Stomach (tissue), 9 donors: Measurements from ENCODE around the gene WASF1. TPM values are rescaled to one million over a fixed set of nuclear protein-coding genes. Genes with fewer than 3 reads are reported as not detected.

Source experiments
- DNase-seq, 2 donors: peaks; one replicate each; pipeline versions ENCODE4 v3.0.0 to v3.0.0-alpha.2; 2013 to 2019
- H3K27ac ChIP-seq, 5 donors: fragments of 200-600 bp in 4 of 5; sonication (generic) in 4 of 5; one replicate each; pipeline ENCODE4 v1.5.1; 2013 to 2019; ENCODE audit warnings: mild to moderate bottlenecking in 1 of 5, moderate library complexity in 1 of 5
- H3K27me3 ChIP-seq, 3 donors: fragments of 200-600 bp; sonication (generic); one replicate each; pipeline ENCODE4 v1.5.1; 2017 to 2019; ENCODE audit warnings: mixed run types in 1 of 3
- H3K36me3 ChIP-seq, 4 donors: fragments of 200-600 bp; sonication (generic); 1 replicate in 3 of 4; 2 replicates in 1 of 4; pipeline ENCODE4 v1.5.1; 2016 to 2019
- H3K4me1 ChIP-seq, 4 donors: fragments of 200-600 bp; sonication (generic); one replicate each; pipeline ENCODE4 v1.5.1; 2016 to 2019
- H3K4me3 ChIP-seq, 4 donors: fragments of 200-600 bp; sonication (generic) in 3 of 4; one replicate each; pipeline ENCODE4 v1.5.1; 2016 to 2019; ENCODE audit warnings: mild to moderate bottlenecking in 1 of 4
- H3K9me3 ChIP-seq, 4 donors: fragments of 200-600 bp; sonication (generic); one replicate each; pipeline ENCODE4 v1.5.1; 2016 to 2019
- CTCF ChIP-seq, 7 experiments: fragments of 450-650 bp in 4 of 7; fragments of 200-600 bp in 3 of 7; sonication (generic) in 3 of 7; IDR thresholded peaks; one replicate each; pipeline ENCODE4 v1.5.1; 2016 to 2019; ENCODE audit warnings: antibody characterized with exemption in 7 of 7, control low read depth in 2 of 7, mild to moderate bottlenecking in 1 of 7
- EP300 ChIP-seq: sonication (generic); formaldehyde crosslinking; IDR thresholded peaks from one replicate; pipeline ENCODE4 v1.6.1; 2017; ENCODE audit warnings: antibody characterized with exemption
- POLR2A ChIP-seq, 4 donors: fragments of 450-650 bp; IDR thresholded peaks; one replicate each; pipeline ENCODE4 v1.6.1; 2016; ENCODE audit warnings: antibody characterized with exemption in 4 of 4, control low read depth in 2 of 4, mild to moderate bottlenecking in 1 of 4, moderate library complexity in 1 of 4
- POLR2AphosphoS5 ChIP-seq, 3 donors: sonication (generic); formaldehyde crosslinking; IDR thresholded peaks; one replicate each; pipeline ENCODE4 v1.6.1; 2016; ENCODE audit warnings: antibody characterized with exemption in 3 of 3
- WGBS, 5 donors: extraction: QIAGEN DNeasy Blood & Tissue Kit in 3 of 5; methylation state at CpG; one replicate each; pipeline versions ENCODE4 v1.1.5 to v1.1.7; 2013 to 2018; 5-methylcytosine and 5-hydroxymethylcytosine counted together
- intact Hi-C: fragments of 100-400 bp; cut with DNase I; formaldehyde crosslinking; loops from one replicate; pipeline ENCODE4 v1.15.1; 2023; ENCODE audit warnings: low total_unique reads
- polyA plus RNA-seq, 3 donors: library from polyadenylated mRNA; stranded (reverse); fragments of 200-250 nt; gene quantifications; one replicate each; pipeline ENCODE4 v1.2.3, GENCODE V29; 2013
- total RNA-seq, 5 donors: library from RNA; depleted of rRNA; stranded (reverse); fragments of >200 nt; gene quantifications; one replicate each; pipeline versions ENCODE4 v1.1.0 to v1.2.3, GENCODE V29; 2014 to 2016
- donor health status: healthy with polysubstance abuse.
- donor health status: Bipolar disorder and iron deficiency.
- donor health status: healthy.

The WASF1 gene
- total and polyA plus RNA-seq, 8 donors = 0.58 to 17.0 (median 6.0) TPM

- no peak overlapping the region for H3K4me3 ChIP-seq
- TF ChIP-seq CTCF (IDR thresholded peaks at IDR 0.05) (no peak), EP300 (no peak)
- H3K27me3 ChIP-seq = no peaks in the 10 kb centered on the region
- 88 to 97% (median 93%) methylated on average over 4 of the region's 4 CpGs for WGBS, 5 donors
- H3K9me3 ChIP-seq = no peaks in the 10 kb centered on the region
- no peak overlapping the region for H3K27ac ChIP-seq
- intact Hi-C loops = no loop called here
- peaks cover 0 to 35% (median 9%) of the 10 kb centered on the region in 4 donors for H3K36me3 ChIP-seq
- no peaks in the 10 kb centered on the region for H3K4me1 ChIP-seq
- DNase-seq = no peak
Observed at GRCh38 chr6:110103260-110103659, 76.2 kb downstream of the WASF1 start.

- TF ChIP-seq CTCF (IDR thresholded peaks at IDR 0.05) (no peak), EP300 (no peak), POLR2A (IDR thresholded peaks at IDR 0.05) (no peak), POLR2AphosphoS5 (IDR thresholded peaks at IDR 0.05) (no peak)
- Histone ChIP-seq H3K4me1 (peaks cover 0 to 5% (median 2%) of the 10 kb centered on the region in 4 donors), H3K36me3 (peaks cover 0 to 30% (median 9%) of the 10 kb centered on the region in 4 donors), H3K9me3 (no peaks in the 10 kb centered on the region), H3K27me3 (no peaks in the 10 kb centered on the region), H3K27ac (no peak overlapping the region), H3K4me3 (no peak overlapping the region)
- DNase-seq = no peak
- intact Hi-C loops = no loop called here
Observed at GRCh38 chr6:110102411-110102810, 77.1 kb downstream of the WASF1 start.

GRCh38 chr6:110101885-110102284 lies 77.6 kb downstream of the WASF1 start:
- H3K27ac ChIP-seq = no peak overlapping the region
- intact Hi-C loops = no loop called here
- H3K36me3 ChIP-seq = peaks cover 0 to 30% (median 9%) of the 10 kb centered on the region in 4 donors
- H3K27me3 ChIP-seq = no peaks in the 10 kb centered on the region
- H3K4me1 ChIP-seq = peaks cover 0 to 10% (median 4%) of the 10 kb centered on the region in 4 donors
- 59 to 80% (median 73%) methylated on average over 1 of the region's 1 CpG for WGBS, 5 donors
- TF ChIP-seq POLR2A (IDR thresholded peaks at IDR 0.05) = no peak
- TF ChIP-seq CTCF (IDR thresholded peaks at IDR 0.05) = no peak
- no peak for TF ChIP-seq POLR2AphosphoS5 (IDR thresholded peaks at IDR 0.05)
- TF ChIP-seq EP300 = no peak
- no peak for DNase-seq
- no peak overlapping the region for H3K4me3 ChIP-seq
- no peaks in the 10 kb centered on the region for H3K9me3 ChIP-seq

- no peak overlapping the region for H3K4me3 ChIP-seq
- no peak overlapping the region for H3K27ac ChIP-seq
- H3K4me1 ChIP-seq = peaks cover 0 to 18% (median 6%) of the 10 kb centered on the region in 4 donors
- DNase-seq = no peak
- 78 to 88% (median 82%) methylated on average over 7 of the region's 7 CpGs for WGBS, 5 donors
- no peaks in the 10 kb centered on the region for H3K27me3 ChIP-seq
- H3K36me3 ChIP-seq = peaks cover 0 to 16% (median 9%) of the 10 kb centered on the region in 4 donors
- H3K9me3 ChIP-seq = no peaks in the 10 kb centered on the region
- TF ChIP-seq EP300 (no peak), POLR2A (IDR thresholded peaks at IDR 0.05) (no peak), POLR2AphosphoS5 (IDR thresholded peaks at IDR 0.05) (no peak), CTCF (IDR thresholded peaks at IDR 0.05) (no peak)
- intact Hi-C loops = no loop called here
Observed at GRCh38 chr6:110098511-110099116, 80.9 kb downstream of the WASF1 start.
